Astrocyte (in vitro differentiated cells and primary cell): Measurements from ENCODE around the gene FAT1. TPM values are rescaled to one million over a fixed set of nuclear protein-coding genes. Genes with fewer than 3 reads are reported as not detected.

Experiments
- DNase-seq: peaks from one replicate; pipeline ENCODE4 v3.0.0-alpha.2; 2010; ENCODE audit warnings: low read depth
- FAIRE-seq: peaks from 2 replicates; lab custom pipeline; 2011; peaks lifted over from hg19 to GRCh38; lab: Jason Lieb, UNC
- H2AFZ ChIP-seq: 2 replicates; pipeline ENCODE4 v1.6.0; 2012; ENCODE audit warnings: low read depth, low read length, inconsistent platforms
- H3K27ac ChIP-seq: 2 replicates; pipeline ENCODE4 v1.5.1; 2011; ENCODE audit warnings: low read depth, low read length, inconsistent platforms
- H3K27me3 ChIP-seq: 2 replicates; pipeline ENCODE4 v1.6.0; 2011; ENCODE audit warnings: low read length, inconsistent platforms; ENCODE audit not compliant: insufficient read depth
- H3K36me3 ChIP-seq: 2 replicates; pipeline ENCODE4 v1.5.1; 2011; ENCODE audit warnings: low read length, inconsistent platforms; ENCODE audit not compliant: insufficient read depth
- H3K4me1 ChIP-seq: 2 replicates; pipeline ENCODE4 v1.5.1; 2011; ENCODE audit warnings: low read length, inconsistent platforms; ENCODE audit not compliant: insufficient read depth
- H3K4me2 ChIP-seq: 2 replicates; pipeline ENCODE4 v1.6.0; 2012; ENCODE audit warnings: low read length, inconsistent platforms
- H3K4me3 ChIP-seq: 2 replicates; pipeline ENCODE4 v1.5.1; 2011; ENCODE audit warnings: low read depth, mild to moderate bottlenecking, low read length, inconsistent platforms; ENCODE audit not compliant: insufficient read depth
- H3K79me2 ChIP-seq: 2 replicates; pipeline ENCODE4 v1.6.0; 2012; ENCODE audit warnings: mild to moderate bottlenecking, low read length, inconsistent platforms; ENCODE audit not compliant: insufficient read depth
- H3K9ac ChIP-seq: 2 replicates; pipeline ENCODE4 v1.6.0; 2012; ENCODE audit warnings: mild to moderate bottlenecking, low read length, inconsistent platforms
- H3K9me3 ChIP-seq: 2 replicates; pipeline ENCODE4 v1.5.1; 2012; ENCODE audit warnings: low read depth, mild to moderate bottlenecking, low read length, inconsistent platforms; ENCODE audit not compliant: insufficient read depth
- H4K20me1 ChIP-seq: 2 replicates; pipeline ENCODE4 v1.6.0; 2012; ENCODE audit warnings: low read length, inconsistent platforms; ENCODE audit not compliant: insufficient read depth
- H3K27ac Mint-ChIP-seq: one replicate; pipeline ENCODE4 v1.8.0; 2021; ENCODE audit warnings: mild to moderate bottlenecking, mixed read lengths; ENCODE audit not compliant: unreplicated experiment
- H3K27me3 Mint-ChIP-seq: one replicate; pipeline ENCODE4 v1.8.0; 2021; ENCODE audit warnings: low read depth, mixed read lengths; ENCODE audit not compliant: unreplicated experiment
- H3K36me3 Mint-ChIP-seq: one replicate; pipeline ENCODE4 v1.8.0; 2021; ENCODE audit warnings: low read depth, mixed read lengths; ENCODE audit not compliant: unreplicated experiment
- H3K4me1 Mint-ChIP-seq: one replicate; pipeline ENCODE4 v1.8.0; 2021; ENCODE audit warnings: low read depth, mixed read lengths; ENCODE audit not compliant: unreplicated experiment
- H3K4me3 Mint-ChIP-seq: one replicate; pipeline ENCODE4 v1.8.0; 2021; ENCODE audit warnings: mild to moderate bottlenecking, moderate library complexity, mixed read lengths; ENCODE audit not compliant: unreplicated experiment
- H3K9me3 Mint-ChIP-seq: one replicate; pipeline ENCODE4 v1.8.0; 2021; ENCODE audit warnings: mild to moderate bottlenecking, mixed read lengths; ENCODE audit not compliant: unreplicated experiment
- EZH2 ChIP-seq: IDR thresholded peaks from 2 replicates; pipeline ENCODE4 v1.6.1; 2012; ENCODE audit warnings: mild to moderate bottlenecking, low read length, inconsistent platforms; ENCODE audit not compliant: insufficient read depth
- total RNA-seq: library from RNA; stranded (reverse); gene quantifications from 2 replicates; pipeline ENCODE4 v1.2.1, GENCODE V29; 2021
- TF ChIP-seq, protein P1 (sequence below): IDR thresholded peaks from 2 replicates; pipeline ENCODE4 v1.5.1; 2011; ENCODE audit warnings: low read depth, mild to moderate bottlenecking, inconsistent platforms, low read length, moderate library complexity; ENCODE audit not compliant: insufficient read depth

The FAT1 gene
- total RNA-seq, 1 donor from 2014 or later: 590 TPM

DNA sequence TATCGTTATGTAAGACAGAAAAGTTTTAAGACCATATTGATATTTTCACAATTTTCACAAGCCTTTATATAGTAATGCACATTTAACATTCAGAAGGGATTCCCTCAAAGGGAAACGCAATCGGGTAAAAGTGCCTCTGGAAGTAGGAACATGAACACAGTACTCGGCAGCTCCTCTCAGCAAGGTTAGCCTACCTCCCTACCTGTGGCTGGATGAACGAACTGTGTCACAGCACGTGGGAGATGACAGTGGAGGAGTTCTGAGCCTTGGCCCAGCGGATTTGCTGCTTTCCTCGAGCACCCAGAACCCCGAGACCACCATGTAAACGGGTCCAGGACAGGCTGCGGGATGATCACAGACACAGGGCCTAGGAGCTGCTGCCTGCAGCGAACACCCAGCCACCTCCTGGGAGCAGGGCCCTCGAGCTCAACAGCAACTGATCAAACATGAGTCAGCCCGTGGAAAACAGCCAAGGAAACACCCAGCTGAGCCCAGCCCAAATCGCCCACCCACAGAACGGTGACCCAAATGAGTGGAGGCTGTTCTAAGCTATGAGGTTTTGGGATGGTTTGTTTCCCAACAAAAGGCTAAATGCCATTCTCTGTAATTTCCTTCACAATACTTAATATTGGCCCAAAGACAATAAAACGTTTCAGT is 30.4 kb downstream of the FAT1 start:
- H3K79me2 ChIP-seq: peaks cover 98% of the 10 kb centered on the region
- peak overlapping the region; percentile 43 for H3K4me2 ChIP-seq
- peaks cover 11% of the 10 kb centered on the region for H3K36me3 ChIP-seq
- peaks cover 18% of the 10 kb centered on the region for H3K4me1 ChIP-seq
- TF ChIP-seq, protein P1, sequence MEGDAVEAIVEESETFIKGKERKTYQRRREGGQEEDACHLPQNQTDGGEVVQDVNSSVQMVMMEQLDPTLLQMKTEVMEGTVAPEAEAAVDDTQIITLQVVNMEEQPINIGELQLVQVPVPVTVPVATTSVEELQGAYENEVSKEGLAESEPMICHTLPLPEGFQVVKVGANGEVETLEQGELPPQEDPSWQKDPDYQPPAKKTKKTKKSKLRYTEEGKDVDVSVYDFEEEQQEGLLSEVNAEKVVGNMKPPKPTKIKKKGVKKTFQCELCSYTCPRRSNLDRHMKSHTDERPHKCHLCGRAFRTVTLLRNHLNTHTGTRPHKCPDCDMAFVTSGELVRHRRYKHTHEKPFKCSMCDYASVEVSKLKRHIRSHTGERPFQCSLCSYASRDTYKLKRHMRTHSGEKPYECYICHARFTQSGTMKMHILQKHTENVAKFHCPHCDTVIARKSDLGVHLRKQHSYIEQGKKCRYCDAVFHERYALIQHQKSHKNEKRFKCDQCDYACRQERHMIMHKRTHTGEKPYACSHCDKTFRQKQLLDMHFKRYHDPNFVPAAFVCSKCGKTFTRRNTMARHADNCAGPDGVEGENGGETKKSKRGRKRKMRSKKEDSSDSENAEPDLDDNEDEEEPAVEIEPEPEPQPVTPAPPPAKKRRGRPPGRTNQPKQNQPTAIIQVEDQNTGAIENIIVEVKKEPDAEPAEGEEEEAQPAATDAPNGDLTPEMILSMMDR: no peak
- no peak for TF ChIP-seq EZH2
- no peaks in the 10 kb centered on the region for H3K27me3 Mint-ChIP-seq
- H3K27ac Mint-ChIP-seq: peak overlapping the region; percentile 29
- no peak overlapping the region for H2AFZ ChIP-seq
- H4K20me1 ChIP-seq: peaks cover 85% of the 10 kb centered on the region
- FAIRE-seq (peak; percentile 72), DNase-seq (peak; percentile 96)
- peak overlapping the region; percentile 6 for H3K9ac ChIP-seq
- H3K36me3 Mint-ChIP-seq: peaks cover 27% of the 10 kb centered on the region
- peak overlapping the region; percentile 4 for H3K4me3 Mint-ChIP-seq
- no peaks in the 10 kb centered on the region for H3K27me3 ChIP-seq
- no peak overlapping the region for H3K4me3 ChIP-seq
- H3K27ac ChIP-seq: peak overlapping the region; percentile 46
- no peaks in the 10 kb centered on the region for H3K9me3 ChIP-seq
- peaks cover 45% of the 10 kb centered on the region for H3K4me1 Mint-ChIP-seq
- no peaks in the 10 kb centered on the region for H3K9me3 Mint-ChIP-seq

DNA sequence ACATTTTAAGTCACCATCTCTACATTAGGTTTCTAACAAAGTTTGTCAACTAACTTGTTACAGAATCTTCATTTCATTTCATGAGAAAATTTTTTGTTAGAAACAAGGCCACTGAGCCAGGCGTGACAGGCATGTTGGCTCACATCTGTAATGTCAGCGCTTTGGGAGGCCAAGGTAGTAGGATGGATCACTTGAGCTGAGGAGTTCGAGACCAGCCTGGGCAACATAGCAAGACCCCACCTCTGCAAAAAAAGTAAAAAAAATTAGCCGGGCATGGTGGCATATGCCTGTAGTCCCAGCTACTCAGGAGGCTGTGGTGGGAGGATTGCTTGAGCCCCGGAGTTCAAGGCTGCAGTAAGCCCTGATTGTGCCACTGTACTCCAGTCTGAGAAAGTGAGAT is 32.3 kb downstream of the FAT1 start:
- H3K4me1 Mint-ChIP-seq: peaks cover 55% of the 10 kb centered on the region
- DNase-seq: no peak
- H3K4me3 ChIP-seq: no peak overlapping the region
- H3K9ac ChIP-seq: no peak overlapping the region
- H3K79me2 ChIP-seq: peaks cover 98% of the 10 kb centered on the region
- no peak overlapping the region for H3K4me2 ChIP-seq
- H3K36me3 ChIP-seq: peaks cover 5% of the 10 kb centered on the region
- no peaks in the 10 kb centered on the region for H3K9me3 Mint-ChIP-seq
- TF ChIP-seq, protein P1: no peak
- TF ChIP-seq EZH2: no peak
- H3K27me3 Mint-ChIP-seq: no peaks in the 10 kb centered on the region
- peaks cover 85% of the 10 kb centered on the region for H4K20me1 ChIP-seq
- peaks cover 29% of the 10 kb centered on the region for H3K4me1 ChIP-seq
- FAIRE-seq: no peak
- peaks cover 16% of the 10 kb centered on the region for H3K36me3 Mint-ChIP-seq
- no peak overlapping the region for H3K27ac ChIP-seq
- no peaks in the 10 kb centered on the region for H3K27me3 ChIP-seq
- no peak overlapping the region for H3K4me3 Mint-ChIP-seq
- no peaks in the 10 kb centered on the region for H3K9me3 ChIP-seq
- no peak overlapping the region for H2AFZ ChIP-seq
- peak overlapping the region; percentile 10 for H3K27ac Mint-ChIP-seq

DNA sequence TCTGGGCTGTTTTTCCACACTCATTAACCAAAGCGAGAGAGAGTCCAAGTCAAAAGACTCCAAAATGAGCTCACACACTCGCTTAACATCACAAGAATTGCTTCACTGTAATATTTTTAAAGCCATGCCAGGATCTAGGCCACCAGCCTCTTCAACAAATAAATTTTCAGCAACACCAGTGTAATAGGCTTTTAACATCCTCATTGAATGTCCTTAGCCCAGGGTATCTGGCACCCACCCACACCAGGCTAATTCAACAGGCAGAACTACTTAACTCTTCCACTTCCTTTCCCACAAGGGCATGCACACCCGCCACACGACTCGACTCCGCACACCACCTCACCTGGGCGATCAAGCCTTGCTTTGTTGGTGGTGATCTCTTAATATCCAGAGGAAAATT is 34.2 kb downstream of the FAT1 start:
- H3K27me3 ChIP-seq: no peaks in the 10 kb centered on the region
- no peak overlapping the region for H3K27ac ChIP-seq
- H4K20me1 ChIP-seq: peaks cover 84% of the 10 kb centered on the region
- H3K4me3 ChIP-seq: no peak overlapping the region
- peaks cover 11% of the 10 kb centered on the region for H3K36me3 Mint-ChIP-seq
- no peak for FAIRE-seq
- no peaks in the 10 kb centered on the region for H3K36me3 ChIP-seq
- no peak overlapping the region for H3K27ac Mint-ChIP-seq
- no peak overlapping the region for H3K9ac ChIP-seq
- H3K4me2 ChIP-seq: no peak overlapping the region
- H3K4me1 ChIP-seq: peaks cover 47% of the 10 kb centered on the region
- no peaks in the 10 kb centered on the region for H3K9me3 ChIP-seq
- H3K4me1 Mint-ChIP-seq: peaks cover 68% of the 10 kb centered on the region
- H2AFZ ChIP-seq: no peak overlapping the region
- H3K4me3 Mint-ChIP-seq: no peak overlapping the region
- DNase-seq: no peak
- H3K27me3 Mint-ChIP-seq: no peaks in the 10 kb centered on the region
- no peak for TF ChIP-seq EZH2
- TF ChIP-seq, protein P1: no peak
- H3K79me2 ChIP-seq: peaks cover 93% of the 10 kb centered on the region
- H3K9me3 Mint-ChIP-seq: no peaks in the 10 kb centered on the region
